GM19468 (cell line): Measurements from ENCODE around the gene RNF168.
A peak's percentile ranks its signal among the peaks of the same experiment; 100 is the strongest.
"Not testable (repeated sequence)": the region's sequence is repeated elsewhere in the genome, so short reads cannot be mapped to it uniquely, and the experiment has no call there.

Experiments
- ATAC-seq: cut with Tn5 transposase; IDR thresholded peaks from one replicate; pipeline ENCODE4 v1.9.1; 2021; ENCODE audit warnings: mild to moderate bottlenecking, moderate library complexity, moderate number of reproducible peaks; ENCODE audit not compliant: unreplicated experiment; ENCODE audit errors: extremely low read depth

The RNF168 gene

GRCh38 chr3:196472286-196472685 lies 31.3 kb downstream of the RNF168 start:
- ATAC-seq: no peak

- ATAC-seq: no peak
Observed at GRCh38 chr3:196471551-196471950, 32.0 kb downstream of the RNF168 start.

GRCh38 chr3:196470182-196470581 lies 33.4 kb downstream of the RNF168 start:
- not testable (repeated sequence) for ATAC-seq

- no peak for ATAC-seq
Observed at GRCh38 chr3:196463804-196464203, 39.8 kb downstream of the RNF168 start.

GRCh38 chr3:196463478-196463756 lies 40.2 kb downstream of the RNF168 start:
- ATAC-seq: no peak

- ATAC-seq: not testable (repeated sequence)
Observed at GRCh38 chr3:196462680-196463477, 40.7 kb downstream of the RNF168 start.

GRCh38 chr3:196458063-196458462 lies 45.5 kb downstream of the RNF168 start:
- no peak for ATAC-seq

GRCh38 chr3:196457470-196457869 lies 46.1 kb downstream of the RNF168 start:
- ATAC-seq: not testable (repeated sequence)

- ATAC-seq: no peak
Observed at GRCh38 chr3:196454935-196455334, 48.6 kb downstream of the RNF168 start.

GRCh38 chr3:196445391-196445790 lies 58.2 kb downstream of the RNF168 start:
- not testable (repeated sequence) for ATAC-seq

GRCh38 chr3:196444500-196444894 lies 59.1 kb downstream of the RNF168 start:
- ATAC-seq: no peak

- no peak for ATAC-seq
Observed at GRCh38 chr3:196440696-196441095, 62.9 kb downstream of the RNF168 start.

- no peak for ATAC-seq
Observed at GRCh38 chr3:196440041-196440537, 63.5 kb downstream of the RNF168 start.

- ATAC-seq: peak; percentile 36
Observed at GRCh38 chr3:196432137-196432879, 71.3 kb downstream of the RNF168 start, which contains the start of gene UBXN7. UBXN7 (minus strand) TSS chr3:196432427; CDS start chr3:196432399, 28 bp downstream.

- ATAC-seq: no peak
Observed at GRCh38 chr3:196431181-196432136, 72.1 kb downstream of the RNF168 start.

- no peak for ATAC-seq
Observed at GRCh38 chr3:196428041-196428440, 75.5 kb downstream of the RNF168 start.

GRCh38 chr3:196424421-196424820 lies 79.1 kb downstream of the RNF168 start:
- ATAC-seq: not testable (repeated sequence)

- no peak for ATAC-seq
Observed at GRCh38 chr3:196423044-196423781, 80.4 kb downstream of the RNF168 start.

- ATAC-seq: not testable (repeated sequence)
Observed at GRCh38 chr3:196421668-196422067, 81.9 kb downstream of the RNF168 start.

GRCh38 chr3:196419386-196419785 lies 84.2 kb downstream of the RNF168 start:
- ATAC-seq: no peak
